Transverse colon (tissue), 3 donors: ENCODE measurements around the gene DMD.
"Not testable (repeated sequence)": the region's sequence is repeated elsewhere in the genome, so short reads cannot be mapped to it uniquely, and the experiment has no call there.

Source experiments
- CTCF ChIP-seq, 5 experiments: fragments of 200-600 bp in 3 of 5; fragments of 450-650 bp in 2 of 5; sonication (generic) in 3 of 5; IDR thresholded peaks; 1 replicate in 2 of 5; 2 replicates in 3 of 5; pipeline ENCODE4 v1.5.1; 2016 to 2017; ENCODE audit warnings: antibody characterized with exemption in 5 of 5, inconsistent platforms in 3 of 5, mild to moderate bottlenecking in 2 of 5, moderate library complexity in 1 of 5
- EP300 ChIP-seq: sonication (generic); formaldehyde crosslinking; IDR thresholded peaks from one replicate; pipeline ENCODE4 v1.6.1; 2017; ENCODE audit warnings: antibody characterized with exemption, low read depth
- POLR2A ChIP-seq: fragments of 450-650 bp; IDR thresholded peaks from one replicate; pipeline ENCODE4 v1.6.1; 2016; ENCODE audit warnings: antibody characterized with exemption, mild to moderate bottlenecking, moderate library complexity

GRCh38 chrX:33184803-33185202, 26.5 kb downstream of the DMD start:
- not testable (repeated sequence) for TF ChIP-seq CTCF (IDR thresholded peaks at IDR 0.05); POLR2A; EP300
